NCI-H1092 (cell line): Measurements from ENCODE around the gene TOM1L1.

ENCODE experiments used
- DNase-seq: peaks from one replicate; lab custom pipeline; 2025; lab: John Stamatoyannopoulos, UW

Gene TOM1L1

GRCh38 chr17:54992797-54993639 lies 92.4 kb downstream of the TOM1L1 start:
- peak; percentile 26 for DNase-seq

- no peak for DNase-seq
Observed at GRCh38 chr17:54996441-54996840, 95.8 kb downstream of the TOM1L1 start.

GRCh38 chr17:55002458-55002857 lies 101.8 kb downstream of the TOM1L1 start:
- DNase-seq, result no peak

DNA sequence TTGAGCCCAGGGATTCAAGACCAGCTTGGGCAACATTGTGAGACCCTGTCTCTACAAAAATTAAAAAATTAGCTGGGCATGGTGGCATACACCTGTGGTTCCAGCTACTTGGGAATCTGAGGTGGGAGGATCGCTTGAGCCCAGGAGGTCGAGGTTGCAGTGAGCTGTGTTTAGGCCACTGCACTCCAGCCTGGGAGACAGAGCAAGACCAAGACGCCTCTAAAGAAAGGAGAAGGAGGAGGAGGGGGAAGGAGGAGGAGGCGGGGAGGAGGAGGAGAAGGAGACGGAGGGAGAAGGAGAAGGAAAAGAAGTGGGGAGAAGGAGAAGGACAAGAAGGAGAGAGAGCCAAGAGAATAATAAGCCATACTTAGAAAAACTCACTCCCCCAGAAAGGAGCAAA lies 103.8 kb downstream of the TOM1L1 start:
- DNase-seq, result no peak

DNA sequence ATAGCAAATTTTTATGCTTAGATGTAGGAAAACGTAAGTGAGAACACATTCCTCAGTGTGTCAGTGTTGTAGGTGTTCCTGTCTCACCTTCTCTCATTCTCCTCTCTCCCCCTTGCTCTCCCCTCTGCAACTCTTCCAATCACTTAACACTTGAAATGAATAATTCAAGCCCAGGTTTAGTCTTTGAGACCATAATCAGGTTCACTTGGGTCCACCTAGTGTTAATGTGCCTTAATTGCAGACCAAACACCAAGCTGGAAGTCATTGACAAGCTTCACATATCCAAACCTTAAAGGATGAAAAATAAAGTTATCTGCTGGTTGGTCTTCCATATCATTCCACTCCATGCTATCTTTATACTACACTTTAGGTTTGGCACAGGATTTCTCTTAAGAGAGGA lies 104.9 kb downstream of the TOM1L1 start:
- no peak for DNase-seq
